OCI-LY3 (cell line): Measurements from ENCODE around the gene TMC7.

Experiments used
- H2AFZ ChIP-seq: fragments of 200-600, 300-600 bp; shearing (Covaris generic); 2 replicates; pipeline ENCODE4 v1.6.0; 2014; ENCODE audit warnings: antibody characterized with exemption, low read depth, low read length
- H3K27ac ChIP-seq: fragments of 200-600, 300-600 bp; sonication (generic); 2 replicates; pipeline ENCODE4 v1.5.1; 2014; ENCODE audit warnings: mild to moderate bottlenecking, low read length, moderate library complexity, mixed read lengths
- H3K27me3 ChIP-seq: fragments of 200-600, 300-600 bp; sonication (generic); 2 replicates; pipeline ENCODE4 v1.6.1; 2014; ENCODE audit warnings: low read depth, low read length, mixed read lengths
- H3K36me3 ChIP-seq: fragments of 200-600, 300-600 bp; sonication (generic); replicated peaks from 2 replicates; pipeline ENCODE3; 2014; ENCODE audit warnings: low read depth, low read length, mixed read lengths
- H3K4me1 ChIP-seq: fragments of 300-600, 200-600 bp; sonication (generic); 2 replicates; pipeline ENCODE4 v1.6.1; 2014; ENCODE audit warnings: low read length, mixed read lengths
- H3K4me2 ChIP-seq: fragments of 200-600, 300-600 bp; sonication (generic); 2 replicates; pipeline ENCODE4 v1.6.1; 2014; ENCODE audit warnings: low read length, mixed read lengths
- H3K4me3 ChIP-seq: fragments of 300-600, 200-600 bp; sonication (generic); 2 replicates; pipeline ENCODE4 v1.5.1; 2014; ENCODE audit warnings: antibody characterized with exemption, mild to moderate bottlenecking, low read length, moderate library complexity
- H3K79me2 ChIP-seq: fragments of 300-600, 200-600 bp; shearing (Covaris generic); 2 replicates; pipeline ENCODE4 v1.6.1; 2014; ENCODE audit warnings: mild to moderate bottlenecking, low read length, mixed read lengths
- H3K9ac ChIP-seq: fragments of 300-600, 200-600 bp; shearing (Covaris generic); 2 replicates; pipeline ENCODE4 v1.6.0; 2014; ENCODE audit warnings: mild to moderate bottlenecking, low read length, moderate library complexity
- H3K9me3 ChIP-seq: fragments of 200-600, 300-600 bp; shearing (Covaris generic); 2 replicates; pipeline ENCODE4 v1.6.1; 2014; ENCODE audit warnings: low read length, mixed read lengths; ENCODE audit not compliant: insufficient read depth
- H4K20me1 ChIP-seq: fragments of 200-600, 300-600 bp; sonication (generic); 2 replicates; pipeline ENCODE4 v1.6.1; 2016; ENCODE audit warnings: low read length, mixed read lengths; ENCODE audit not compliant: insufficient read depth
- EZH2phosphoT487 ChIP-seq: fragments of 200-600 bp; shearing (Covaris generic); IDR thresholded peaks from 2 replicates; pipeline ENCODE4 v1.6.1; 2018; ENCODE audit warnings: antibody characterized with exemption, mixed run types, low read depth
- TF ChIP-seq, protein P1 (sequence below): fragments of 200-600, 300-600 bp; sonication (generic); IDR thresholded peaks from 2 replicates; pipeline ENCODE4 v1.5.1; 2014; ENCODE audit warnings: antibody characterized with exemption, low read length, low read depth

TMC7 gene

DNA sequence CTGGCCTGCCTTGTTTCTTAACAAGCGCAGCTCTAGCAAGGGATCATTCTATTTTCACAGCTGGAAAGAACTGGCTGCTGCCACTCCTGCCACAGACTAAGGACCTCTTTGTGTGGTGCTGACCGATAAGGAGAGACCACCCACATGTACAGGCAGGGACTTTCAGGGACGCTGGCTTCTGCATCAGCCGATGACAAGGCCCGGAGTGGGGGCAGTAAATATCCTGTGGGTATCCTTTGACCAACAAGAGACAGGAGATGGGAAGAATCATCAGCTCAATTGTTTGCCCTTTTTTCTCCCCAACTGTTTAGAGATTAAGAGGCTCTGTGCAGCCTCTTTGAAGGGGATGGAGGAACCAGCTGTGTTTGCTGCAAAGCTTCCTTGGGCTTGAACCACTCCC is 120.9 kb downstream of the TMC7 start:
- no peaks in the 10 kb centered on the region for H3K9me3 ChIP-seq
- H3K79me2 ChIP-seq, result no peaks in the 10 kb centered on the region
- no peak overlapping the region for H3K27ac ChIP-seq
- no peak overlapping the region for H3K9ac ChIP-seq
- H3K4me3 ChIP-seq, result no peak overlapping the region
- H4K20me1 ChIP-seq, result no peaks in the 10 kb centered on the region; the same call in 1 of the 2 replicates
- peaks cover 14% of the 10 kb centered on the region for H3K4me1 ChIP-seq
- no peak for TF ChIP-seq EZH2phosphoT487
- TF ChIP-seq, protein P1, sequence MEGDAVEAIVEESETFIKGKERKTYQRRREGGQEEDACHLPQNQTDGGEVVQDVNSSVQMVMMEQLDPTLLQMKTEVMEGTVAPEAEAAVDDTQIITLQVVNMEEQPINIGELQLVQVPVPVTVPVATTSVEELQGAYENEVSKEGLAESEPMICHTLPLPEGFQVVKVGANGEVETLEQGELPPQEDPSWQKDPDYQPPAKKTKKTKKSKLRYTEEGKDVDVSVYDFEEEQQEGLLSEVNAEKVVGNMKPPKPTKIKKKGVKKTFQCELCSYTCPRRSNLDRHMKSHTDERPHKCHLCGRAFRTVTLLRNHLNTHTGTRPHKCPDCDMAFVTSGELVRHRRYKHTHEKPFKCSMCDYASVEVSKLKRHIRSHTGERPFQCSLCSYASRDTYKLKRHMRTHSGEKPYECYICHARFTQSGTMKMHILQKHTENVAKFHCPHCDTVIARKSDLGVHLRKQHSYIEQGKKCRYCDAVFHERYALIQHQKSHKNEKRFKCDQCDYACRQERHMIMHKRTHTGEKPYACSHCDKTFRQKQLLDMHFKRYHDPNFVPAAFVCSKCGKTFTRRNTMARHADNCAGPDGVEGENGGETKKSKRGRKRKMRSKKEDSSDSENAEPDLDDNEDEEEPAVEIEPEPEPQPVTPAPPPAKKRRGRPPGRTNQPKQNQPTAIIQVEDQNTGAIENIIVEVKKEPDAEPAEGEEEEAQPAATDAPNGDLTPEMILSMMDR, result no peak
- H3K4me2 ChIP-seq, result no peak overlapping the region
- H3K36me3 ChIP-seq, result no peaks in the 10 kb centered on the region
- no peaks in the 10 kb centered on the region for H3K27me3 ChIP-seq
- no peak overlapping the region for H2AFZ ChIP-seq

DNA sequence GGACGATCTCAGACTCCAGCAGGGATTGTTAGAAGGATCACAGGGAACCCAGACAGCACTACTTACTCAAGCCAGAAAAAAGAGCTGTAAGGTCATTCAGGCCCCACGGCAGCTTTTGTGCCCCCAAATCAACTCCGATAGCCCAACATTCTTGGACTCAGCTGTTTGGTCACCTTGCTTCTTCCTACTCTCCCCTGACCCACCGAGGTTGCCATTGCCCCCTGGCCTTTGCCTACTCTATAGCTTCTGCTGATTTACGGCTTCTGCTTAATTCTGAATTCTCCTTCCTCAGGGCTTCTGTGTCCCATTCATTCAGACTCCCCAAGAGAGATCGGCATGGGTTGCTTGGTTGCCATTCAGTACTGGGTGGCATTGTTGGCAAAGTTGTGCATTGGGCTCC is 121.4 kb downstream of the TMC7 start:
- no peaks in the 10 kb centered on the region for H3K79me2 ChIP-seq
- no peak overlapping the region for H2AFZ ChIP-seq
- no peak overlapping the region for H3K9ac ChIP-seq
- H3K36me3 ChIP-seq, result no peaks in the 10 kb centered on the region
- peaks cover 14% of the 10 kb centered on the region for H3K4me1 ChIP-seq
- no peaks in the 10 kb centered on the region for H3K9me3 ChIP-seq
- TF ChIP-seq EZH2phosphoT487, result no peak
- TF ChIP-seq, protein P1, result no peak
- H4K20me1 ChIP-seq, result no peaks in the 10 kb centered on the region; the same call in 1 of the 2 replicates
- H3K27me3 ChIP-seq, result no peaks in the 10 kb centered on the region
- H3K4me2 ChIP-seq, result no peak overlapping the region
- H3K4me3 ChIP-seq, result no peak overlapping the region
- no peak overlapping the region for H3K27ac ChIP-seq

DNA sequence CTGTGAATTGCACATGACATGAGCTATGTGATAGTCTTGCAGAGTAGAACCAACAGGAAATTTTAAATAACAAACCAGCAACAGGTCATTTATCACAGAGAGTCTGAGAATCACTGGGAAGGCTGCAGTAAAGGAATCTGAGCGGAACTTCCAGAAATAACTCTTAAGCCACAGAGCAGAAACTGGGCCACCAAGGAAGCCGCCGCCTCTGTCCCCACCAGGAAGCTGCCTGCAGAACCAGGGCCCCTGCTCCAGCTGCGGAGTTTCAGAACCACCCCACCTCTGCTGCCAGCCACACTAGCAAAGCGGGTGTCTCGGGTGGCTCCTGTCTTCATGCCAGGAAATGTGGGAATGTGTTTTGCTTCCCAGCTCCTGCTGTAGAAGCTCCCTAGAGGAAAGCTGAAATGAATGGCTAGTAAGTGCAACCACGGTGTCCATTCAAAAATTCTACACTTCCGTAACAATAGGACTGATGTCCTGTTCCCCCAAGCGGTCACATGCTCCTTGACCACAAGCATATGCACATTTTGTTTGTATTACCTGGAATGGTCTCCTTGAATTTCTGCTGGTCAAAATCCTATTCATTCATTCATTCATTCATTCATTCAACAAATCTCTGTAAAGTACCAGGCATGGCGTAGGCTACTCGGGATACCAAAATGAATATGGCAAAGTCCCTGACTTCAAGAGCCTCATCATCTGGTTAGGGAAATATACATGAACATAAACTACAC is 122.3 kb downstream of the TMC7 start:
- no peak overlapping the region for H3K9ac ChIP-seq
- H3K27ac ChIP-seq, result no peak overlapping the region
- no peaks in the 10 kb centered on the region for H3K36me3 ChIP-seq
- H3K27me3 ChIP-seq, result no peaks in the 10 kb centered on the region
- no peak for TF ChIP-seq EZH2phosphoT487
- TF ChIP-seq, protein P1, result no peak
- no peak overlapping the region for H3K4me3 ChIP-seq
- H3K4me1 ChIP-seq, result peaks cover 14% of the 10 kb centered on the region
- H3K9me3 ChIP-seq, result no peaks in the 10 kb centered on the region
- no peak overlapping the region for H3K4me2 ChIP-seq
- H4K20me1 ChIP-seq, result no peaks in the 10 kb centered on the region; the same call in 1 of the 2 replicates
- no peaks in the 10 kb centered on the region for H3K79me2 ChIP-seq
- no peak overlapping the region for H2AFZ ChIP-seq

DNA sequence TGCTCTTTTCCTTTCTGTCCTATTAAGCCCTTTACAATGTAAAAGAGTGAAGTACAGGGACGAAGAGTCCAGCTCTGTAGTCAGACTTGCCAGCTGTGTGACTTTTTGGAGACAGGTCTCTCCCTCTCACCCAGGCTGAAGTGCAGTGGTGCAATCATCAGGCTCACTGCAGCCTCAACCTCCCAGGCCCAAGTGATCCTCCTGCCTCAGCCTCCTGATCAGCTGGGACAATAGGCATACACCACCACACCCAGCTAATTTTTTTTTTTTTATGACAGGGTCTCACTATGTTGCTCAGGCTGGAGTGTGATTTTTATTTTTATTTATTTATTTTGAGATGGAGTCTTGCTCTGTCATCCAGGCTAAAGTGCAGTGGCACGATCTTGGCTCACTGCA is 122.9 kb downstream of the TMC7 start:
- Histone ChIP-seq H3K9me3 (no peaks in the 10 kb centered on the region), H3K4me2 (no peak overlapping the region), H3K27me3 (no peaks in the 10 kb centered on the region), H4K20me1 (no peaks in the 10 kb centered on the region), H3K36me3 (no peaks in the 10 kb centered on the region), H3K27ac (no peak overlapping the region), H3K4me1 (peaks cover 14% of the 10 kb centered on the region), H3K79me2 (no peaks in the 10 kb centered on the region), H2AFZ (no peak overlapping the region), H3K4me3 (no peak overlapping the region), H3K9ac (no peak overlapping the region)
- TF ChIP-seq, protein P1, result no peak
- no peak for TF ChIP-seq EZH2phosphoT487
